C4-2B (cell line): ENCODE data around the gene SWSAP1.
"Not testable (repeated sequence)": the region's sequence is repeated elsewhere in the genome, so short reads cannot be mapped to it uniquely, and the experiment has no call there.

ENCODE experiments used
- H3K27ac ChIP-seq: fragments of 450-650 bp; 2 replicates; pipeline ENCODE4 v1.5.1; 2017
- ZFX ChIP-seq: fragments of 450-650 bp; IDR thresholded peaks from 2 replicates; pipeline ENCODE4 v1.6.1; 2017
- TF ChIP-seq, protein P1 (sequence below): fragments of 450-650 bp; conservative IDR thresholded peaks from 2 replicates; pipeline ENCODE4 v1.5.1; 2017; ENCODE audit warnings: mild to moderate bottlenecking

The SWSAP1 gene

DNA sequence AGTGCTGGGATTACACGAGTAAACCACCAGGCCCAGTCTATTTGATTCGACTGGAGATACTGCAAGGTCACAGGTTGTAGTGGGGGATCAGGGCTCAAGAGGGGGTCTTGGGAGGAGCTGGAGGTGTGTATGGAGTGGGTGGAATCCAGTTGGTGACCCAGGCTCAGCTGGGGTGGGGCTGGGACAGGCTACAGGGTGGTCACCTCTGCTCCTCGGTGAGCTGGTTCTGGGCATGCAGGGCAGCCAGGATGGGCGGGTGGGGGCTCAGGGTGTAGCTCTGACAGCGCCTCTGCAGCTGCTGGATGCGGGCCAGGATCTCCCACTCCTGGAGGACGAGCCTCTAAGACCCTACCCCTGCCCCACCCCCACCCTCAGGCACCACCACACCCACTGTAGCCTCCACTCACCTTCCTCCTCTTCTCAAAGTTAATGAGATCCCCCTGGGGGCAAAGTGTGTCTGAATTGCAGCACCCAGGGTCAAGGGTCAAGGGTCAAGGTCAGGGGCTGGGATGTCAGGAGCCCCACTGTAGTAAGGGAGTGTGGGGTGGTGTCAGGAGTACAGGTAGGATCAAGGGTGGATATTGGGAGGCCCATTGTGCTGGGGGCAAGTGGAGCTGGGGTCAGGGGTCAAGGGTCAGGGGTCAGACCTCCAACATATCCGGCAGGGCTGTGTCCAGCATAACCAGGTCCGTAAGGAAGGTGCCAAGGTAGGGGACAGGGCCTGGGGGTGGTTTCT, 27.5 kb downstream of the SWSAP1 start:
- TF ChIP-seq, protein P1, sequence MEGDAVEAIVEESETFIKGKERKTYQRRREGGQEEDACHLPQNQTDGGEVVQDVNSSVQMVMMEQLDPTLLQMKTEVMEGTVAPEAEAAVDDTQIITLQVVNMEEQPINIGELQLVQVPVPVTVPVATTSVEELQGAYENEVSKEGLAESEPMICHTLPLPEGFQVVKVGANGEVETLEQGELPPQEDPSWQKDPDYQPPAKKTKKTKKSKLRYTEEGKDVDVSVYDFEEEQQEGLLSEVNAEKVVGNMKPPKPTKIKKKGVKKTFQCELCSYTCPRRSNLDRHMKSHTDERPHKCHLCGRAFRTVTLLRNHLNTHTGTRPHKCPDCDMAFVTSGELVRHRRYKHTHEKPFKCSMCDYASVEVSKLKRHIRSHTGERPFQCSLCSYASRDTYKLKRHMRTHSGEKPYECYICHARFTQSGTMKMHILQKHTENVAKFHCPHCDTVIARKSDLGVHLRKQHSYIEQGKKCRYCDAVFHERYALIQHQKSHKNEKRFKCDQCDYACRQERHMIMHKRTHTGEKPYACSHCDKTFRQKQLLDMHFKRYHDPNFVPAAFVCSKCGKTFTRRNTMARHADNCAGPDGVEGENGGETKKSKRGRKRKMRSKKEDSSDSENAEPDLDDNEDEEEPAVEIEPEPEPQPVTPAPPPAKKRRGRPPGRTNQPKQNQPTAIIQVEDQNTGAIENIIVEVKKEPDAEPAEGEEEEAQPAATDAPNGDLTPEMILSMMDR = no peak
- no peak for TF ChIP-seq ZFX
- H3K27ac ChIP-seq = no peak overlapping the region

DNA sequence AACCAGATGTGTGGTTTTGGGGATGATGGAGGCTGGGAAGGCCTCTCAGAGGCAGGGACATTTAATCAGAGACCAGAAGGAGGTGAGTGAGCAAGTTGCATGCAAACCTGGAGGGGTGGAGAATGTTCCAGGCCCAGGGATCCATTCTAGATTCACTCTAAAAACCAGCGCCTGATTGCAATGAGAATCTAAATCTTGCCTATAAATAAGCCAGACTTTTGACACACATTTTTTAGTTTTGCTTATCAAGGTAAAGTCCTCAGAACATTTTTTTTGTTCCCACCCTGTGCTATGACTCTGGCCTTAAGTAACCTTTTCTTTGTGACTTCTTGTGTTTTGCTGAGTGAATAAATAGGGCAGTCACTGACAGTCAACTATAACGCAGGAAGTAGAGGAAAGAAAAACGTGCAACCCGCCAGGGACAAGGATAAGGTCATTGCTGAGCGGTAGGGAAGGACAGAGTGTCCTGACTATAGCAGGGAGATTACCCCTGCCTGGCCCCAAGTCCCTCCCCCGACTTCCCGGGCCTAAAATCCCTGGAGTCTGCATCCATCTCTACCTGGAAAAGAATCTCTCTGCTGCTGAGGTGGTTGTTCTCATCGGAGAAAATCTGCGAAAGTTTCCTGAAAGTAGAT, 30.2 kb downstream of the SWSAP1 start:
- H3K27ac ChIP-seq = no peak overlapping the region
- TF ChIP-seq, protein P1 = no peak
- TF ChIP-seq ZFX = no peak

DNA sequence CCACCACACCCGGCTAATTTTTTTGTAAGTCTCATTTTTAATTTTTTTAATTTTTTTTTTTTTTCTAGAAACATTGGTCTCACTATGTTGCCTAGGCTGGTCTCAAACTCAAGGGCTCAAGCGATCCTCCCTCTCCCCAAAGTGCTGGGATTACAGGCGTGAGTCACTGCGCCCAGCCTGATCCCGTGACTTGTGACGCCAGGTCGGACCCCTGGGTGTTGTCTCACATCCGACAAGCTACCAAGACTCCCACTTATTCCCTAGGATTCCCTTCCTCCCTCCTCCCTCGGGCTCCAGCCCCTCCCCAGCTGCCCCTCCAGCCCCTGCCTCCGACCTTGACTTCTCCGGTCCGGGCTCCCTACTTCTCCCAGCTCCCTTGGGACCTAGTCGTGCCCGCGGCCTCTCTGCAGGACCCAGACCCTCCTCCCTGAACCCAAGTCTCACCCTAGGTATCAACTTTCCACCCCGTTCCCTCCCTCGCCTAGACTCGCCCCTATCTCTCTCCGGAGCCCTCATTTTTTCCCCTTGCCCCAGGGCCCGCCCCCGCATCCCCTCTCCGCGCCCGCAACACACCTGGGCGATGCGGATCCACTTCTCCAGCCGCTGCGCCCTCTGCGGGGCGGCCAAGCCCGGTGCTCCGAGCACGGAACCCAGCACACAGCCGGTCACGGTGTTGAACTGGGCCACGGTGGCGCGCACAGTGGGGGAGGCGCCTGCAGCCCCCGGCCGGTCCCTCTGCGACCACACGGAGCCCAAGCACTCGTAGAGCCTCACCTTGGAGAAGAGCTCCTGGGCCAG, 31.6 kb downstream of the SWSAP1 start:
- no peak overlapping the region for H3K27ac ChIP-seq
- TF ChIP-seq ZFX = no peak
- TF ChIP-seq, protein P1 = no peak

DNA sequence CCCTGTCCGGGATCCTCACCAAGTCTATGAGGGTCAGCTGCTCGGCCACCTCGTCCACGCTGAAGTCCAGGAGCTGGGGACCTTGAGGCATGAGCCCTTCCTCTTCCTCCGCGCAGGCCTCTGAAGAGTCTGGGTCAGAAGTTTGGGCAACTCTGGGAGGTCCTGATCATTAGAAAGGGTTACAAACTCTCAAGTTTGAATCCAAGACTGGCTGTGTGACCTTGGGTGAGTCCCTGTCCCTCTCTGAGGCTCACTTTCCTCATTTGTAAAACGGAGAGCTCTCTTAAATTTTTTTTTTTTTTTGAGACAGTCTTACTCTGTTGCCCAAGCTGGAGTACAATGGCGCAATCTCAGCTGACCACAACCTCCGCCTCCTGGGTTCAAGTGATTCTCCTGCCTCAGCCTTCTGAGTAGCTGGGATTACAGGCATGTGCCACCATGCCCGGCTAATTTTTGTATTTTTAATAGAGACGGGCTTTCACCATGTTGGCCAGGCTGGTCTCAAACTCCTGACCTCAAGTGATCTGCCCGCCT, 32.3 kb downstream of the SWSAP1 start:
- not testable (repeated sequence) for H3K27ac ChIP-seq

DNA sequence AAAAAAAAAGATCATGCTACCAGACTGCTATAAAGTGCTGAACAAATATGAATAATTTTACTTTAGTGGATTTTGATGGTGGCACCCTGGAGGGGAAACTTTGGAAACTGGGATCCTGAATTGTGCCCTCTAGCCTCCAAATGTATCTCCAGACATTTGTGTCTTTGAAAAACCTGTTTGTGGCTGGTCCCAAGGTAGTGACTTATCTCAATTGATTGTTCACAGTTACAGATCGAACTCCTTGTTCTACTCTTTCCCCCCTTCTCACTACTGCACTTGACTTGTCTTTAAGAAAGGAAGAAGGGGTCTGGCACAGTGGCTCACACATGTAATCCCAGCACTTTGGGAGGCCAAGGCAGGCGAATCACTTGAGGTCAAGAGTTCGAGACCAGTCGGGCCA, 34.1 kb downstream of the SWSAP1 start:
- no peak for TF ChIP-seq ZFX

DNA sequence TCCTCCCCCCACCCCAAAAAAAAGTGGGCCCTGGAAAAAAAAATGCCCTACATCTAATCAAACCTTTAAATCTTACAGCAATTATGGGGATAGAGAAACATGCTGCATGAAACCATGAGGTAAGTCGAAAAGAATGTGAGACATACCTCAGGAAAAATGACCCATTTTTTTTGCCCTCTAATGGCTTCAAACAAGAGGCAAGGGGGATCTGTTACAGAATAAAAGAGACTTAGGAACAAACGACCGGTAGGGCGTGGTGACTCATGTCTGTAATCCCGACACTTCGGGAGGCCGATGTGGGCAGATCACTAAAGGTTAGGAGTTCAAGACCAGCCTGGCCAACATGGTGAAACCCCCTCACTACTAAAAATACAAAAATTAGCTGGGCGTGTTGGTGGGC, 36.2 kb downstream of the SWSAP1 start:
- H3K27ac ChIP-seq = no peak overlapping the region

More for the DNA sequence above, 34.1 kb downstream of the SWSAP1 start:
- H3K27ac ChIP-seq = no peak overlapping the region

DNA sequence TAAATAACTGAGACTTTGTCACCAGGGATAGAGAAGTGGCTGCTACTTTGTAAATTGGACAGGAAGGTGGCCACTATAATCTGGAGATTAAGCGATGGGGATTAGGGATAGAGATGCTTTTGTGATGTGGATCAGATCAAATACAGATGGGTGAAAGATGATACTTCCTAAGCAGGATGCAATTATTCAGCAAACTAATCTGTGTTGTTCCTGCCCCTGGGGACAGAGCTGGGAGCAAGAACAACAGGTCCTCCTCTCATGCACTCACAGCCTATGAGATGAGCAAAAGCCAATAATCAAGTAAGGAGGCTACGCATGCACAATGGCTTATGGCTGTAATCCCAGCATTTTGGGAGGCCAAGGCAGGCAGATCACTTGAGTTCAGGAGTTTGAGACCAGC, 40.1 kb downstream of the SWSAP1 start:
- no peak for TF ChIP-seq ZFX
- TF ChIP-seq, protein P1 = no peak
- H3K27ac ChIP-seq = no peak overlapping the region

More for the DNA sequence above, 36.2 kb downstream of the SWSAP1 start:
- no peak for TF ChIP-seq ZFX
- TF ChIP-seq, protein P1 = no peak
